Neural progenitor cell (in vitro differentiated cells): ENCODE measurements around the gene DOCK9.

Experiments
- EZH2 ChIP-seq: fragments of 200-600 bp; sonication (generic); IDR thresholded peaks from 2 replicates; pipeline ENCODE4 v1.6.1; 2017; ENCODE audit warnings: antibody characterized with exemption, mild to moderate bottlenecking, moderate library complexity
- EZH2phosphoT487 ChIP-seq: fragments of 200-600 bp; sonication (generic); IDR thresholded peaks from 2 replicates; pipeline ENCODE4 v1.6.1; 2017; ENCODE audit warnings: antibody characterized with exemption
- TF ChIP-seq, protein P1 (sequence below): fragments of 200-600 bp; sonication (generic); IDR thresholded peaks from 2 replicates; pipeline ENCODE4 v1.5.1; 2017; ENCODE audit warnings: antibody characterized with exemption, mild to moderate bottlenecking

DNA sequence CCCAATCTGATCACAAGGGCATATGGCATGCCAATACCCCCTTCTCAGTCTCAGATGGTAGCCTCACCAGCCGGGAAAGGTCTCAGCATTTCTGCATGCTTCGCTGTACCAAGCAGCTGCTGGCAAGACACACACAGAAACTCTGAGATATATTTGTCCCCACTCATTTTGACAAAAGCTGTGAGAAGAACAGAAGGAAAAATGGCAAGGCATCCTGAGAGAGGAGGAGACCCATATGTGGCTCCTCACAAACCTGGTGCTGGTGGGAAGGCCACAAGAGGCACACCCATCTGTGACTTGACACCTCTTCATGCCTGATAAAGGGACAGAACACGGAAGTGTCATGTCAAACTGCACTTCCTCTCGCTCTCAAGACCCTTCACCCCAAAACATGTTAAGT lies 36.7 kb upstream of the DOCK9 start:
- TF ChIP-seq, protein P1, sequence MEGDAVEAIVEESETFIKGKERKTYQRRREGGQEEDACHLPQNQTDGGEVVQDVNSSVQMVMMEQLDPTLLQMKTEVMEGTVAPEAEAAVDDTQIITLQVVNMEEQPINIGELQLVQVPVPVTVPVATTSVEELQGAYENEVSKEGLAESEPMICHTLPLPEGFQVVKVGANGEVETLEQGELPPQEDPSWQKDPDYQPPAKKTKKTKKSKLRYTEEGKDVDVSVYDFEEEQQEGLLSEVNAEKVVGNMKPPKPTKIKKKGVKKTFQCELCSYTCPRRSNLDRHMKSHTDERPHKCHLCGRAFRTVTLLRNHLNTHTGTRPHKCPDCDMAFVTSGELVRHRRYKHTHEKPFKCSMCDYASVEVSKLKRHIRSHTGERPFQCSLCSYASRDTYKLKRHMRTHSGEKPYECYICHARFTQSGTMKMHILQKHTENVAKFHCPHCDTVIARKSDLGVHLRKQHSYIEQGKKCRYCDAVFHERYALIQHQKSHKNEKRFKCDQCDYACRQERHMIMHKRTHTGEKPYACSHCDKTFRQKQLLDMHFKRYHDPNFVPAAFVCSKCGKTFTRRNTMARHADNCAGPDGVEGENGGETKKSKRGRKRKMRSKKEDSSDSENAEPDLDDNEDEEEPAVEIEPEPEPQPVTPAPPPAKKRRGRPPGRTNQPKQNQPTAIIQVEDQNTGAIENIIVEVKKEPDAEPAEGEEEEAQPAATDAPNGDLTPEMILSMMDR = no peak
- TF ChIP-seq EZH2phosphoT487 (no peak), EZH2 (no peak)
